GM12874 (cell line): ENCODE data around the gene PAM.

Experiments
- TF ChIP-seq, protein P1 (sequence below): IDR thresholded peaks from 2 replicates; pipeline ENCODE4 v1.5.1; 2011; ENCODE audit warnings: low read depth, mild to moderate bottlenecking, control low read depth, low read length, moderate library complexity; ENCODE audit not compliant: insufficient read depth

The PAM gene

GRCh38 chr5:102815084-102815483 is 60.0 kb downstream of the PAM start:
- TF ChIP-seq, protein P1, sequence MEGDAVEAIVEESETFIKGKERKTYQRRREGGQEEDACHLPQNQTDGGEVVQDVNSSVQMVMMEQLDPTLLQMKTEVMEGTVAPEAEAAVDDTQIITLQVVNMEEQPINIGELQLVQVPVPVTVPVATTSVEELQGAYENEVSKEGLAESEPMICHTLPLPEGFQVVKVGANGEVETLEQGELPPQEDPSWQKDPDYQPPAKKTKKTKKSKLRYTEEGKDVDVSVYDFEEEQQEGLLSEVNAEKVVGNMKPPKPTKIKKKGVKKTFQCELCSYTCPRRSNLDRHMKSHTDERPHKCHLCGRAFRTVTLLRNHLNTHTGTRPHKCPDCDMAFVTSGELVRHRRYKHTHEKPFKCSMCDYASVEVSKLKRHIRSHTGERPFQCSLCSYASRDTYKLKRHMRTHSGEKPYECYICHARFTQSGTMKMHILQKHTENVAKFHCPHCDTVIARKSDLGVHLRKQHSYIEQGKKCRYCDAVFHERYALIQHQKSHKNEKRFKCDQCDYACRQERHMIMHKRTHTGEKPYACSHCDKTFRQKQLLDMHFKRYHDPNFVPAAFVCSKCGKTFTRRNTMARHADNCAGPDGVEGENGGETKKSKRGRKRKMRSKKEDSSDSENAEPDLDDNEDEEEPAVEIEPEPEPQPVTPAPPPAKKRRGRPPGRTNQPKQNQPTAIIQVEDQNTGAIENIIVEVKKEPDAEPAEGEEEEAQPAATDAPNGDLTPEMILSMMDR: no peak

DNA sequence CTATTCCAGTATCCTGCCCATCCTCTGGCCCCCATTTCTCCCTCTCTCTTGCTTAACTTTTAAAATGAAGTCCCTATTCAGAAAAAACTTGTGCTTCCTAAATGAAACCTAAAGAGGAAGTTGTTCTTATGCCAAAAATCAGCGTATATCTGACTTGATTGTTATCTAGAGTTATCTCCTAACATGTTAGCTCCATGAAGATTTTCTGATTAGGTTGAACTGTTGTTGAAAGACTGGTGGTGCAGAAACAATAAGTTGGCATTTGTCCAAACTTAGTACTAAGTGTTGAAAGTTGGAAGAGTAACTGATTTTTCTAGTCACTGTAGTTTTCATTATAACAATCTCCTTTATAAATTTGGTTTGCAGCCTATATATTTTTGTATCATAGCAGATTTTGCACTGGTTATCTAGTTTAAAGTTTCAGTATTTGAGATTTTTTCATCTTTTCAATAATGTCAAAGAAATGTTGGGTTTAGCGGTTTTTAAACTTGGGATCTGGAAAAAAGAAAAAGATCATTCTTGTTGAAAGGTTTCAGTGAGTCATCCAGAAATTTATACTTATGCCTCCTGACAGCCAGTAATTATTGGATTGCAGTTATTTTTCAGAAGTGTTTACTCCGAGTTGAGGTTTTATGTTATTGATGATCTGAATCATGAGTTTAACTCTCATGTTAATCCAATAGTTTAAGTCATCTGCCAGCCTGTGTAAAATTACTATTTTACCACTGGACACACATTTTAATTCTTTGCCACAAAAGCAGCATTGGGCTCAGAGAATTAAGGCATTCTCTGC is 60.6 kb downstream of the PAM start:
- TF ChIP-seq, protein P1: no peak

- TF ChIP-seq, protein P1: no peak
These were observed 63.2 kb downstream of the PAM start for GRCh38 chr5:102818345-102818744.

DNA sequence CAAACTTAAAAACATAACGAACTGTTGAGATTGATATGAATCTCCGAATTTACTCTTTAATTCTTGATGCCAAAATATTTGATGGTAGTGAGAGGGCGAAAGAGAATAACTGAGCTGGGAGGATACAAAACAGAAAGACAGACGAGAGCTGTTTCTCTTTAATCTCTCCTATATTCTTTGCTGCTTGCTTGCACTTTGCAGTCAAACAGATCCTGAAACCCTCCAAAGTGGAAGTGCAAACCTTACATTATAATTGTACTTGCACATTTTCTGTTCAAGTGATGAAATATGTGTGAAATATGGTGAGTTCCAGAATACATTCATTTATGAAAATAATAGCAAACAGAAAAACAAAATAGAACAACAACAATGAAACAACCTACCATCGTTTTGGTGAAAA is 63.8 kb downstream of the PAM start:
- TF ChIP-seq, protein P1: no peak

DNA sequence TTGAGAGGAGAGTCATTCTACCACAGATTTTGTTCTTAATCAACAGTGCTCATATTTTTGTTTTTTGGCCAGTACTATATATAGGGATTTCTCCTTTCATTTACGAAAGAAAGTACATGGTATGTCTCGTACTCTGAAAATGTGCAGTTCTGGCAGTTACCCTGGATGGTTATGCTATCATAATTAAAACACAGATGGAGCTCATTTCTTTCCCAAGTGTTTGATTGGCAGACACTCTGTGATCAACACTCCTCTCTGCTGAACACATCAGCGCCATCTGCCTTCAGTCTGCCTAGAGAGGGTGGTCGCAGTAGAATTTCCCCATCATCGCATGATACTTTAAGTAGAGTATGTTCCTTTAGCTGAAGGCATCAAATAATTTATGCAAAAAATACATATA is 64.5 kb downstream of the PAM start:
- TF ChIP-seq, protein P1: no peak

DNA sequence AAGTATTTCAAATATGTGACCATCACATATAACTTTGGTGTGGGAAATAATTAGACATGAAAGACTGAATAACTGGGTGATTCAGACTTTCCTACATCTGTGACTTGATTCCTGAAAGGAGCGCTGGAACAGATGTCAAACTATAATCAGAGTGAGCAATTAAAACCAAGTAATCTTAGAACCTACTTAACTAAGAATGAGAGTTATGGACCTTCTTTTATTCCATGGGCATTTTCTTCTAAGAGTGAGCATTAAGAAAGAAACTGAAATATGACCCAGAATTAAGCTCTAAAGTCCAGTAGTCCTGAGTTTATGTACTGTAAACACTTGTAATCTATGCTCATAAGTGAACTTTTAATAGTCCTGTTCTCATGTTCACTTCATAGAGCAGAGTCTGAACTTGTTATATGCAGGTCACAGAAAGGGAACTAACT is 68.4 kb downstream of the PAM start:
- TF ChIP-seq, protein P1: no peak

DNA sequence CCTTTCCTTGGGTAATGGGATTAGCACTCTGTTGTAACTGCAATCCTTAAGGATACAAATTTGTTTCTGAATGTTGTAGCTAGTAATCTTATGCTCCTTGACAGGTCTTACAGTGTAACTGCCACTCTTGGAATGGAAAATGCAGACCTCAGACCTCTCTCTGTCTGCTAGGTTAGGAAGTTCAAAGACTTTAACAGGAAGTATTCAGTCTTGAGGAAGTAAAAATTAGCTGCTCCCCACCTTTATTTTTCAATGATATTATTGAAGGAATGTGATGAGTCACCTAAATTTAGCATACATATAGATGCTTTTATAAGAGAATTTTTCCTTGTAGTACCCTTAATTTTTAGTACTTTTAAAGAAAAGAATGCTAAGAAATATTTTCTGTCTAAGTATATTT is 71.5 kb downstream of the PAM start:
- TF ChIP-seq, protein P1: no peak

DNA sequence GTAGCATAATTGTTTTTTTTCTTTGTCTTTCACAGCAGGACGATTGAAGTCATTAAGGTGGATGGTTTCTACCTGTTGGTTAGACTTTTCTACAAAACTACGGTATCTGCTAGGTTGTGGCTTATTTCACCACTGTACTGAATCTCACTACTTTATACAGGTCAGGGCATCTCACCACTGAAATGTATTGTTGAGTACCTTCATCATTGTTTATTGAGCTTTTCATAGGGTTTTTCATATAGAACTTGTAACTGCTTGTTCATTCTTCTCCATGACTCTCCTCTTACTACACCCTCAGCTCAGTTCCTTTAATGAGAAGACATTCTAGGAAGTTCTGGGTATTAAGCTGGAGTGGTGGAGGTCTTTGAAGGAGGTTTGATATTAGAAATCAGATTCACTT is 75.1 kb downstream of the PAM start:
- TF ChIP-seq, protein P1: no peak
